GM21515 (cell line): Measurements from ENCODE around the gene EBF3.

Experiments used
- ATAC-seq: cut with Tn5 transposase; IDR thresholded peaks from one replicate; pipeline ENCODE4 v1.9.1; 2021; ENCODE audit not compliant: unreplicated experiment

EBF3 gene

DNA sequence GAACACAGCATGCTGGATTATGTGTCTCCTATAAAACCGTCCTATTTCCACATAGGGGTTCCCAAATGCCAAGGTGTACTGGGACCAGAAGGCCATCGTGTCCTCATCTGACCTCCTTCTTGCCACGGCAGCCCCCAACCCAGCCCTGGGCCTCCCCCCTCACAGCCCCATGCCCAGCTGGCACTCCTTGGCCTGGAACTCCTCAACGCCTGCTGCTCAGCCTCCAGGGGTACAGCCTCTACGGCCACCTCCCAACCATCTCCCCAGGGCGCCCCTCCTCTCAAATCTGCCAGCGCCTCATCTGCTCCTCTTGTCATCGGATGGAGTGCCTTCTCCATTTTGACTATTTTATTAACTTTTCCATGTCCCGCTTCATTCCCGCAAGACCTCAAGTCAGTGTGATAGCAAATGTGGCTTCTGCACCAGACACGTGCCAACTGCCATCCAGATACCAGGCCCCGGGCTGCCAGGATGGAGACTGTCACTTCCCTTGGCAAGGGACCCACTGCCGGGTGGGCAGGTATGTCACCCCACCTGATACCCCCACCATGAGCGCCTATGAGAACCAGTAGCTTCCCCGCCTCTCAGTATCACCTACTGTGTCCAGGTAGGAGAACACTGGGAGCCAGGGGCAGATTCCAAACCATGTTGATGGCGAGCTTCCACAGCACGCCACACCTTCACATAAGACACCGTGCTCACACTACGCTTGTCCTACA lies 106.7 kb downstream of the EBF3 start:
- ATAC-seq, result no peak

DNA sequence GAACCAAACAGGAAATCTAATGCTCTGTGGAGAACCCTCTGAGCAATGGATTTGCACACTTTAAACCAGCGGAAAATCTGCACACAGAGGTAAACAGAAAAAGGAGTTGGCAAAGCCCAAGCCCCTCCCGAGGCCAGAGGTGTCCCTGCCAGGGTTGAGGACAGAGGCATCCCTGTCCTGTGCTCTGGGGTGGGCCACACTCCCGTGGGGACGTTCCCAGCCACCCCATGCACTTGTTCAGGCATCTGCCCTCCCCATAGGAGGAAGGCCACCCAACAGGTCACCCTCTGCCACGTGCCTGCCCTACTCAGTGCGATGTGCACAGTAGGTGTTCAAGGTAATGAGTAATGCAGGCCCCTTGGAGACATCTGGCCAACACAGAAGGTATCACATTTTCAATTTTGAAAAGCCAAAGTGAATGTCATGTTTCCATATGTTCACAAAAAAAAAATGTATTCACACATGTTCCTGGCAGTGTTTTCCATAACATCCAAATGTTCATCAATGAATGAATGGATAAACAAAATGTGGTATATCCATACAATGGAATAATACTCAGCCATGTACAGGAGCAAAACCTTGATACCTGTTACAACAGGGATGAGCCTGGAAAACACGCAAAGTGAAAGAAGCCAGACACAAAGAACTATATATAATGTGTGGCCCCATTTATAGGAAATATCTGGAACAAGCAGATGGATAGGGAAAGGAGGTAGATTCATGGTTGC lies 108.1 kb downstream of the EBF3 start:
- ATAC-seq, result no peak

DNA sequence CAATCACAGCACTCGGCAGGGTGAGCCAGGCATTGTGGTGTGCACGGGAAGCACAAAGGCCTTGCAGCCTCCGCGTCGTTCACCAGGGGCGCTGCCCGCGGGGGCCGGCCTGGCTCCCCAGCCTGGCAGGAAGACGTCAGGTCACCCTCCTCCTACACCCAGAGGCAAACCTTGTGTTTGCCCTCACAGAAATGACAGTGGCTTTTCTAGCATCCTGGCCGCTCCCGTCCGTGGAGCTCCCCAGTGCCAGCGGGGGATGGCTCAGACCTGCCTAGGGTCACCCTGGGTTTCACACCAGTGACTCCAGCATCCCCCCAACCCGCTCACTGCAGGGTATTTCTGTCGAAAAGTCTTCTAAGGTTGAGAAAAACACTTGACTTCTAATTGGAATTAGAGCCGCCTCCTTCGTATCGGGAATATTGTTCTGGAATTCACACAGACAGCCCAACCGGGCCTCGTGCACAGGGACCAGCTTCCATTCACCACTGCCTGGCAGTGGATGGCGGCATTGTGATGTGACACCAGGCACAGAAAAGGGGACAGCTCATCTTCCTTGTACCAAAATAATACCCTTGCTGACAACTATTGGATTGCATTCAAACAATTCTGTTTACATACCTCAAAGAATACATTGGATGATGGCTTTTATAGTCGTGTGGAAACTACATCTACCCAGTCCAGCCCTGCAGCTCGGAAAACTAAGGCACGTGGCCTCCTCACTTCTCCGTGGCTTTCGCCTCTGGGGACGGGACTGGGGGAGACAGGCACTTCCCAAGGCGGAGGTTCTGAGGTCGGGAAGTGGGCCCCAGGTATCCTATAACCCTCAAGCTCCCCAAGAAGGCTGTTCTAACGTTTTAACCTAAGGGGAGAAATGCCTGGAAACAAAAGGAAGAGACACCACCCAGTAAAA lies 109.0 kb downstream of the EBF3 start:
- no peak for ATAC-seq

DNA sequence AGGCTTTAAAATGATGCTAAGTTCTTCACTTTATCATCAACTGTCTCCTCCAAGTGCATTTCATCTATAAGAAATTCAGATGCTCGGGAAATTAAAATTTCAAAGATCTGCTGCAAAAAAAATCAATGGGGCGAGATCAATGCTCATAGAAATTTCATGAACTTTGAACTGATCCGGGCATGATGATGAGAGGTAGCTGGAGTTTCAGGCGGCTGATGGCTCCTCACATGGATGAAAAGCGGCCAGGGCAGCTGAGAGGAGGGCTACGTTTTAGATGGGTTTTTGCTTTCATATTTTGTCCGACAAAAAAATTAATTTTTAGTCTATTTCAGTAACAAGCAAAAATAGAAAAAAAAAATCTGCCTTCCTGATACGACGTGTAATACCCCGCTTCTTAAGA lies 109.9 kb downstream of the EBF3 start:
- ATAC-seq, result no peak

DNA sequence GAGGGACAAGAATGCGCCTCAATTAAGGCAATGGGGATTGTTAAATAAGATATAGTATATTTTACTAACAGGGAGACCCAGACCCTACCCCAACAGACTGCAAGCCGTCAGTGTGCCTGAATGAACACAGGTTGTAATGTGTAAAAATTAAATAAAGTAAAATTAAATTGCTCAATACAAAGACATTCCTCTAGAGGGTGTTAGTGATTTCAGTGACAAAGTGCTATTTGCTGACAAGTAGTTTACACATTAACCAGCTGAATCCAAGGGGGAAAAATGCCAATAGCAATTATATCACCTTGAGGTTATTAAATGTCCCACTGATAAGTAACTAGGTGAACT lies 110.5 kb downstream of the EBF3 start:
- no peak for ATAC-seq

DNA sequence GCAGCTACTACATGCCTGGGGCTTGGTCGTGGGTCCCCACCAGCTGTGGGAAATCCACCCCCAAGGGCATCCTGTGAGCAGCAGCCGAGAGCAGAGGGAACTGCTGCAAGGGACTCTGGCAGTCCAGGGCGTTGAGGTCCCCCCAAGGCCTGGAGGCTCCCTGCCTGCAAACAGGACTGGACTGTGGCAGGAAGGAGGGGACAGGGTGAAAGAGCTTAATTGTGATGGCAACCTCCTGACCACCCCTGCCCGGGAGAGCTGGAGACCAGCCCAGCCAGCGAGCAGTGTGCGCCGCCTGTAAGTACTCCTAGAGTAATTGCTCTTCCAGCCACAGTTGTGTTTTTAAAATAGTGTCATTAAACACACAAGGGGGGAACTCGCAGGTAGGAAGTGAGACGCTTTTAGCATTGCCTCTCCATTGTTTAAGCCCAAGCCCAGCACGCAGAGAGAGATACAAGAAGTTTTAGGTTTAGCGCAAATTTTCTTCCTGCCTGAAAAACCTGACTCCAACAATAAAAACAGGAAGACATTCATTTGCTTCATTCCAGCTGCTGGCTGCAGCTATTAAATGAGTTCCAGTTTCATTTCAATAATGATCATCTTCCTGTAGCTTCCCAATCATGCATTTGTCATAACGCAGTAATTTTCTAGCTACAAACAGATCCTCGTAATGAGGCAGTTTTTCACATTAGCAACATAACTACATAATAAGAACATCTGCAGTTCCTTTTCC lies 111.1 kb downstream of the EBF3 start:
- ATAC-seq, result no peak

DNA sequence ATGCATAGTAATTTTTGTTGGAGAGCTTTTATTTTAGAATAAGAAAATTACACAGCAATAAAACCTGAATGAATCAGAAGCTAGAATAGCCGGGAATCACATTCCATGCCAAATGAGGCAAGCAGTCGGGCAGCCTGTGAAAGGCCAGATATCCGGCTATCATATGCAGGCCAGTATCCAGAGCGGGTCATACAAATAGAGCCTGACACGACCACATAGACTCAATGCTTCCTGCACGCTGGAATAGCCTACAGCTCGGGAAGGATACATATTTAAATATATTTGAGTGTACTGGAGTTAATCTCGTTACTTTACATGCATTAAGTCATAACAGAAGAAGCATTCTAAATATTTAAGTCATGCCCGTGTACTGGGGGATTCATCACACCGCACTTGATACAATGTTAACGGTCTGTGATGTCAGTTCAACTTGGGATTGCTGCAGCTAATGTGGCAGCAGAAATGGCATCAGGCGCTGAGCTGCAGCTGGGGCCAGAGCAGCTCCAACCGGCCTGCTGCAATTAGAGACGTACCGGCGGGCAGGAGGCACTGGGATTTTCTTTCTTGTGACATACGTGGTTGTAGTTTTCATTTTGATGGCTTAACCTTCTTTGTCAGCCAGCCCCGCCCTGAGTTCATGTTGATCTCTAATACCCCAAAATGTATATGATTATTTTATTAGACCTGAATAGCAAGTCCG lies 112.0 kb downstream of the EBF3 start:
- ATAC-seq, result no peak

DNA sequence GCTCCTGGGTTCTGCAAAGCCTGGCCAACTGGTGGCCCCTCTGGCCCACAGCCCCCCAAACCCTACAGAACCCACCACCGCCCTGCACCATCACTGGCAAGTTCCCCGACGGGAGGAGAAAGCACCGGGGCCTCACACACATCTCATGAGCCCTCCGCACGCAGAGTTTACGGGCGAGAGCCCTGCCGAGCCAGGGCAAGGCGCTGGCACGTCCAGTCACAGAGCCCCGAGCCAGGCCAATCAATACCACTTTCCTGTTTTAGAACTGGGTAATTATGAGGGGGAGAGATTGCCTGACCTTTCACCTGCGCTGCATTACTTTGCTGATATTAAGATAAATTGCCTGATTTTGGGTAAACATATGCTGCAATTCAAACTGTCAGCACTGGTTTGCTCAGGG lies 113.3 kb downstream of the EBF3 start:
- ATAC-seq, result no peak

DNA sequence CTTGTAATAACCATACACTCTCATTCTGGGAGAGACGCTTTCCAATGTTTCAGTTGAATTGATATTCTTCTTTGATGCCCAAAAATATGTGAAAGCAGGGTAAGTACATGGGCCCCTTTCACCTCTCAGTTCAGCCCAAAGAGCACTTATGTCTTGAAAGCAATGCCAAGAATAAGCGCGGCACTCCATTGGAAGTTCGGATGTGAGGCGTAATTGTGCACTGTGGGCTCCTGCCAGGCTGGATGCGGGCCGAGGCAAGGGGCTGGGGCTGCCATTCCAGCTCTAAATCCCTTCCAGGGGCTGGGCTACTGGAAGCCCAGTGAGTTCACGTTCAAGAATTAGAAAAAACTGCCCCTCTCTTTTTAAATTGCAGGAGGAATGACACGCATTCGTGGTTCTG lies 113.8 kb downstream of the EBF3 start:
- ATAC-seq, result no peak

DNA sequence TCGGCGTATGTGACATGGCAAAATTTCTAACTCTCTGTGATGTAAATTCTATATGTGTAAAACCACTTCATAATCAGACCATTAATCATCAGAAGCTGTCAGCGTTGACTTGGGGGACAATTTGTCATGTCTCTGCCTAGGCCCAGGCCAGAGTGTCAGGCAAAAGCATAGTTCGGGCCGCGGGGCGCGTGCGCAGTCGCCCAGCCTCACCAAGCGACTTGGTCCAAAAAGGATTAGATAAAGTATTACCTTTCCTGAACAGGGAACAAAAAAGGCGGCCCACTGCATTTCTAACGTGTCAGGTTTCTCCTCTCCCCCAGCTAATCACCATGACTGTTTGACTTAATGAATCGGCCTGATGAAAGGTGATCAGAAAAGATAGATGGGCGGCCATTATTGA lies 114.2 kb downstream of the EBF3 start:
- ATAC-seq, result no peak

DNA sequence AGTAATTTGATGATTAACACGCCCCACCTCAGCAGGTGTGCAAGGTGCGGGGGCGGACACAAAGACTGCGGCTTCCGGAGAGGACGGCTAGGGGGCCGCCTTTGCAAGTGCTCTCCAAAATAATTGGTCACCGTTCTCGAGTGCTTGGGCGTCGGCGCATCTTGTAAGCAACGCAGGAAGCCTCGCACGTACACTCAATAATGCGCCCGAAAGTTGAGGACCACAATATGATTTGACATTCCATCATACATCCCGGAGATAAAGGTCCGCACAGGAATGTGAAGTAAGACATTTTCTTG lies 114.7 kb downstream of the EBF3 start:
- no peak for ATAC-seq

DNA sequence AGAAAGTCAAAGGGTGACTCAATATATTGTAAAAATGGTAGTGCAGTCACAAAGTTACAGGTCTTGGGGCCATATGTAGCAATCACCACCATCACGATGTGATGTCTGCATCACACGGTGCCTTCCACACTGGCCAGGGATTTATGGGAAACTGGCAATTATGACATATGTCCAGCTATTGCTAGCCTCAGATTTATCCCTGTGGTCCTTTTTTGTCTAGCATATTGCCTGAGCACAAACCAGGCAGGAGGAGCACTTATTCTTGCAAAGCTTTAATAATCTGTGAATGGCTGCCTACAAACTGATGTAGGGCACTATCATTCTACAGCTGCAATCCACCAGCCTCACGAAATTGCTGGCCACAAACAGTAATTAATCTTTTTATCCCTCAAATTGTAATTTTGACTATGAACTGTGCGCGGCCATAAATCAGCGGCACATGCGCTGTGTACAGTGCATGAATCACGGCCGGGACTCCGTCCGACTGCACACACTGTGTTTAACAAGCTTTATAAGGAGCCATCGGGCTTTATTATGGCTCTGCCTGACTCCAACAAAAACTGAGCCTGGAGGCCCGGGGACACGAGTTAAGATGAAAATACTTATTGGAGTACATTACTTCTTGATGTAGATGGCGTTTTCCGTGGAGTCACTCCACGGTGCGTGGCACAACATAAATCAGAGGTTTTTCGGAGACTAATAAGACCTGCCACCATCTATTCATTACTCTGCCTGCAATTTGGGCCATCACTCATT lies 115.2 kb downstream of the EBF3 start:
- ATAC-seq, result no peak

DNA sequence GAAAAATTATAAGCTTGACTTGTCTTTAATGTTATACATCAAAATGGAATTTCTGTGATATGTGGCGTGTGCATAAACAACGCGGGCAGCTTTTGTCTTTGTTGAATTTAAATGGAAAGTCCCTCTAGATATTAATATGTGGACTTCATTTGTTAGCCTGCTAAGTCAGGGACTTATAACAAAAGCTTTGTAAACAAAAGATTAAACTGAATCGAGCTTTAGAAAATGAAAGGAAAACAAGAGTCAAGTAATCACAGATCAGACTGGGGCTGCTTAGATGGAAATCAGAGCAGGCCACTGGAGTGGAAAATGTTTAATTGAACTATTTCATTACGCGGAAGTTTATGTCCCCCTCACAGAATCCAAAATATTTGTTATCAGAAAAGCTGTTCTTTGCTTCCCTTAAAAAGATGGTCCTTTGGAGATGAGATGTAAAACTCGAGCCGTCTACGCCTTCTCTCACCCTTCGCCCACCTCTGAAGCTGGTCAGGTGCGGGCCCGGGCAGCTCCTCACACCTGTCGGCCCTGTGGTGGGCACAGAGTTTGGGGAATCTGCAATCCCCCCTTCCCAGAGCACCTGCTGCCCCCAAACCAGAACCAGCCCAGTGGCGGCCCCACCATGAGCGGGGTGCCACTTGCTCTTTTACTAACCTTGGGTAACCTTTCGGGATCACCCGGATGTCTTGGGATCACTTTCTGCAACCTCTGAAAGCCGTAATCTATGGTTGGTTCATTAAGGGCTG lies 116.2 kb downstream of the EBF3 start:
- ATAC-seq, result no peak

DNA sequence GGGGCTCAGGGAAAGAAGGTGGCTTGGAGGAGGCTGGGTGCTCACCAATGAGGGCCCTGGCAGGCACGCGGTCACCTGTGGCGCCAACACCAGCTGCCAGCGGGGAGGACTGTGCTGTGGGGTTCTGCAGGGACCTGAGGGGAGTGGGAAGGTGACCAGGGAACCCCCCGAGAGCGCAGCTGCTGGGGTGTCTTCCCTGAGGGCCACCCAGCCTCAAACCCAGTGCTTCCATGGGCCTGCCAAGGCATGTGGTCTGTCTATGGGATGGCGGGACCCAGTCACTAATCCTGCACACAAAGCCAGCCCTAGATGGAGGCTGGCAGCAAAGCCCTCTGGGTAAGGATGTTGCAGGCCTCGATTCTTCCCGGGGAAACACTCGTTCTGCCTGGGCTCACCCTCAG lies 117.1 kb downstream of the EBF3 start:
- no peak for ATAC-seq

DNA sequence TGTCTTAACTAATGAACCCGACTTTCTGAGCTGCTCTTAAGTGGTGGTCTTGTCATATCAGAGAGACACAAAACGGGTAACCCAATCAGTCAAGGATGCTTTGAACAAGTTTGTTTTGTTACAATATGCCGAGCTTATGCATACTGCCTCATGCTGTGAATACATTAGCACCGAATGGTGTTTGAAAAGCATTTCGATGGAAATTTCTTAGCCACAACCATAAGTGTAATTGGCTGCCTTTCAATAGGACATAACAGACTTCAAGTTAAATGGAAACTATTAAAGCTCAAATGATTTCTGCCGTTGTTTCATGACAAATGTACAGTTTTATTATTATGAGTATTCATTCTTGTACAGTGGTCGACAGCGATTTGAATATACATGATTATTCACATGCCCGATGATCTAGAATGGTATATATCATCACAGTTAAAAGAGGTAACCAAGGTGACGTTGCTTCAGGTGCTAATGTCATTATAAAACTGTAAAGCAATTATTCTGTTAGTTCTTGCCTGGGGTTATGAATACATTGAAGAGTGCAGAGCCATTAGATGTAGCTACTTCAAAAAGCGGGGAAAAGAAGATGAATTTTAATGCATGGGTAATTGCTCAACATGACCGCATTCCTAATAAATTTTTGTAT lies 118.8 kb downstream of the EBF3 start:
- ATAC-seq, result no peak

DNA sequence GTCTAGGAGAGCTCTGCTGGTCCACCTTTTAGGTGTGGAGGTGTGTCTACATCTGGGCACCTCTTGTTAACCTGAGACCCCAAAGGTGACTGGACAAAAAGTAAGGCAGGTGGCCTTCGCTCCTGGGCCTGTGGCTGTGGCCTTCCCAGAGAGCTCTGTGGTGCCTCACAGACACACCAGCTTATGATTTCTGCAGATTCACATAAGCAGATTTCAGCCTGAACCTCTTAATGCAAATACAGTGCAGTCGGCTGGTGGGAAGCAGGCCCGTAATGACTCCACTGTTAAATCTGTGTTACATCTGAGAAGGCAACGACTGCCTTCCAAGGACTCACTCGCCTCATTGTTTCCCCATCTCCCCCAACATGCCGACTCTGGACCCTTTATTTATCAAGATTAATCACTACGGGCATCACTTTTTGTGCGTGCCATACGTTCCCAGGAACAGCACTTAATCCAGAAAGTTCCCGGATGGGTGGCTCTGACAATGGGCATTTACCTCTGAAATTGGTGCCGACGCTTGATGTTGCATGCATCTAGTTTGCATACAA lies 119.8 kb downstream of the EBF3 start:
- ATAC-seq, result no peak

DNA sequence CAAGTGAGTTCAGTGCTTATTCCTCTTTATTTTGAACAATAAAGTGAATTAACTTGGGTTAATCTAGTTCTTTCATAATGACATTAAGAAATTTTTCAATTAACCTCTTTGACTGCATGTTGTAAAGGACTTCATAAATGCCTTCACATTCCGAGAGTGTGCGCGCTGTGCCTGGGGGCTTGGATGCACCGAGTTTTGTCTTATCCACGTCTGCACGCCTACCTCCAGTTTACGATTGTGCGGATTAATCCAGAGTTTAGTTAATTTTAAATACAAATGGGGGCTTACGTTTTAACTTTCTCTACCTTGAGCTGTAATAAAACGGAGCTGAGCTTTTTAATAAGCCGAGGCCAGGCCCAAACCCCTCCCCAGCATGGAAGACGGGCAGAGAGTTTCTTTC lies 120.4 kb downstream of the EBF3 start:
- ATAC-seq, result no peak

DNA sequence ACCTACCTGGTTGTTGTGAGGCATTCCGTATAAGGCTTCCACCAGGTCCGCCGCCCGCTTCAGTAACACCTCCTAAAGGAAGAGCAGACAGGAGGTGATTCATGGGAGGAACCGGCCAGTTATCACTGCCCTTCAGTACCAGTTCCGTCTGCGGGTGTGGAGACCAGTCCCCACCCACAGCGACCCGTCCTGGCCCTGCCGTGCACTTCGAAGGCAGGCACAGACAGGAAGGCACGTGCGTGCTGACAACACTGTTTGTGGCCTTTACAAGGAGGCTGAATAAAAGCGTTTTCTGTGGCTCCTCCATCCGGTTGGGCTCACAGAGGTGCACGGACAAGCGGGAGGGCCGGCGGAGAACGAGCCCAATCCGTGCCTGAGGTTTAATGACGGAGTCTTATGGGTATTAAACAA lies 120.9 kb downstream of the EBF3 start:
- no peak for ATAC-seq

DNA sequence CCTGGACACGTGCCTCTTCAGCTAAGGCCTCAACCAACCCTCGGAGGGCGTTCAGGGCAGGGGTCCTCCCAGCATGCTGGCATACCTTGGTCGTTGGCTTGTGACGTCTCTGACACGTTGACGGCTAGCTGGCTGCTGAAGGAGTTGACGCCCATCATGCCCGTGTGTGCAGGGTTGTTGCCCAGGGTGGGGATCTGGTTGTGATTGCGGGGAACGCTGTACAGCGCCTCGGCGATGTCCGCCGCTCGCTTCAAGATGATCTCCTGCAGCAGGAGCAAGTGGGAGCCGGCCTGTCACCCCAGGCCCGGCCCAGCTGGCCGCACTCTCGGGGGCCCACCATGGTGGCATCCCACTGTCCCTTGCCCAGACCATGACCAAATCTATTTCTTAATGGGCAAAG lies 122.0 kb downstream of the EBF3 start:
- no peak for ATAC-seq
